PC-3 (cell line): Measurements from ENCODE around the gene RASD2. TPM values are rescaled to one million over a fixed set of nuclear protein-coding genes. Genes with fewer than 3 reads are reported as not detected.

Experiments used
- ATAC-seq: fragments of 200-7000 bp; cut with Tn5 transposase; 2 replicates; pipeline ENCODE4 v1.9.1; 2020; ENCODE audit warnings: mild to moderate bottlenecking, moderate library complexity
- BruUV-seq: library from RNA; stranded (reverse); fragments of 400-500 nt; replicated peaks from 2 replicates; lab custom pipeline; 2021; lab: Mats Ljungman, UMichigan
- CTCF ChIA-PET: fragments of 300-600 bp; sonication (Branson Sonifier 250); formaldehyde crosslinking; loops from one replicate; lab custom pipeline; 2022; ENCODE audit warnings: antibody characterized with exemption; lab: Charles Lee
- POLR2A ChIA-PET: fragments of 300-600 bp; sonication (Branson Sonifier 250); formaldehyde crosslinking; loops from one replicate; lab custom pipeline; 2022; ENCODE audit warnings: antibody characterized with exemption; ENCODE audit not compliant: unreplicated experiment; lab: Charles Lee
- DNase-seq: peaks from one replicate; pipeline ENCODE4 v3.0.0-alpha.2; 2015
- H2AFZ ChIP-seq: fragments of 300-600 bp; sonication (generic); 2 replicates; pipeline ENCODE4 v1.6.0; 2016; ENCODE audit warnings: antibody characterized with exemption, low read length
- H3F3A ChIP-seq: fragments of 300-600 bp; sonication (generic); one replicate; pipeline ENCODE4 v1.6.0; 2017; ENCODE audit warnings: antibody characterized with exemption, low read length, control low read depth, mild to moderate bottlenecking; ENCODE audit not compliant: unreplicated experiment
- H3K27ac ChIP-seq: fragments of 300-600 bp; sonication (generic); 2 replicates; pipeline ENCODE4 v1.5.1; 2016; ENCODE audit warnings: mild to moderate bottlenecking, low read length
- H3K27me3 ChIP-seq: fragments of 300-600 bp; sonication (generic); 2 replicates; pipeline ENCODE4 v1.6.1; 2016; ENCODE audit warnings: low read length, mixed read lengths
- H3K36me3 ChIP-seq: fragments of 300-600 bp; sonication (generic); 2 replicates; pipeline ENCODE4 v1.6.1; 2016; ENCODE audit warnings: low read depth, mixed run types, low read length, mixed read lengths
- H3K4me1 ChIP-seq: fragments of 300-600 bp; sonication (generic); 2 replicates; pipeline ENCODE4 v1.5.1; 2016; ENCODE audit warnings: low read length; ENCODE audit not compliant: insufficient read depth
- H3K4me2 ChIP-seq: fragments of 300-600 bp; sonication (generic); 2 replicates; pipeline ENCODE4 v1.6.0; 2016; ENCODE audit warnings: low read length
- H3K4me3 ChIP-seq: fragments of 300-600 bp; sonication (generic); 2 replicates; pipeline ENCODE4 v1.5.1; 2016; ENCODE audit warnings: mild to moderate bottlenecking, low read length, mixed read lengths
- H3K79me2 ChIP-seq: fragments of 300-600 bp; sonication (generic); 2 replicates; pipeline ENCODE4 v1.6.1; 2017; ENCODE audit warnings: low read length, mixed read lengths
- H3K9ac ChIP-seq: fragments of 300-600 bp; sonication (generic); 2 replicates; pipeline ENCODE4 v1.6.0; 2016; ENCODE audit warnings: mild to moderate bottlenecking, low read length
- H3K9me2 ChIP-seq: fragments of 300-600 bp; sonication (generic); replicated peaks from 2 replicates; pipeline ENCODE4 v1.6.1; 2016; ENCODE audit warnings: mixed run types, low read length, mixed read lengths
- H3K9me3 ChIP-seq: fragments of 300-600 bp; sonication (generic); 2 replicates; pipeline ENCODE4 v1.6.1; 2016; ENCODE audit warnings: low read length, mixed read lengths
- H4K20me1 ChIP-seq: fragments of 300-600 bp; sonication (generic); 2 replicates; pipeline ENCODE4 v1.6.1; 2016; ENCODE audit warnings: low read length, mixed read lengths
- CTCF ChIP-seq: fragments of 300-600 bp; sonication (generic); conservative IDR thresholded peaks from 2 replicates; pipeline ENCODE4 v1.5.1; 2017; ENCODE audit warnings: antibody characterized with exemption, low read depth, mild to moderate bottlenecking, low read length
- EZH2 ChIP-seq: fragments of 300-600 bp; sonication (generic); IDR thresholded peaks from one replicate; pipeline ENCODE4 v1.6.1; 2017; ENCODE audit warnings: antibody characterized with exemption, mild to moderate bottlenecking, low read length; ENCODE audit not compliant: unreplicated experiment
- EZH2phosphoT487 ChIP-seq: fragments of 300-600 bp; sonication (generic); IDR thresholded peaks from 2 replicates; pipeline ENCODE4 v1.6.1; 2018; ENCODE audit warnings: mild to moderate bottlenecking, antibody characterized with exemption, low read length, borderline replicate concordance
- intact Hi-C: fragments of 100-400 bp; cut with micrococcal nuclease; formaldehyde crosslinking; loops from 2 replicates; pipeline ENCODE4 v1.9.0; 2023
- total RNA-seq: library from RNA; depleted of rRNA; stranded (reverse); fragments of >200 nt; gene quantifications from 2 replicates; pipeline ENCODE4 v1.2.3, GENCODE V29; 2014

Gene RASD2
- total RNA-seq, 1 experiment from 2014 or later: 0.07 TPM

GRCh38 chr22:35518811-35519210, 21.8 kb upstream of the RASD2 start:
- no peaks in the 10 kb centered on the region for H3K9me2 ChIP-seq
- BruUV-seq: no TSS peak
- H3F3A ChIP-seq: no peaks in the 10 kb centered on the region
- no peak overlapping the region for H3K27ac ChIP-seq
- peaks cover 9% of the 10 kb centered on the region for H3K4me1 ChIP-seq
- no peak overlapping the region for H3K4me2 ChIP-seq
- no peak overlapping the region for H3K4me3 ChIP-seq
- ChIA-PET CTCF (no interaction called here), POLR2A (no interaction called here)
- H3K36me3 ChIP-seq: no peaks in the 10 kb centered on the region
- H4K20me1 ChIP-seq: no peaks in the 10 kb centered on the region
- H3K9ac ChIP-seq: no peak overlapping the region
- no peak for ATAC-seq
- no peaks in the 10 kb centered on the region for H3K79me2 ChIP-seq
- no peaks in the 10 kb centered on the region for H3K27me3 ChIP-seq
- no peak overlapping the region for H2AFZ ChIP-seq
- TF ChIP-seq EZH2 (no peak), CTCF (no peak), EZH2phosphoT487 (no peak)
- DNase-seq: no peak
- intact Hi-C loops: no loop called here
- no peaks in the 10 kb centered on the region for H3K9me3 ChIP-seq

DNA sequence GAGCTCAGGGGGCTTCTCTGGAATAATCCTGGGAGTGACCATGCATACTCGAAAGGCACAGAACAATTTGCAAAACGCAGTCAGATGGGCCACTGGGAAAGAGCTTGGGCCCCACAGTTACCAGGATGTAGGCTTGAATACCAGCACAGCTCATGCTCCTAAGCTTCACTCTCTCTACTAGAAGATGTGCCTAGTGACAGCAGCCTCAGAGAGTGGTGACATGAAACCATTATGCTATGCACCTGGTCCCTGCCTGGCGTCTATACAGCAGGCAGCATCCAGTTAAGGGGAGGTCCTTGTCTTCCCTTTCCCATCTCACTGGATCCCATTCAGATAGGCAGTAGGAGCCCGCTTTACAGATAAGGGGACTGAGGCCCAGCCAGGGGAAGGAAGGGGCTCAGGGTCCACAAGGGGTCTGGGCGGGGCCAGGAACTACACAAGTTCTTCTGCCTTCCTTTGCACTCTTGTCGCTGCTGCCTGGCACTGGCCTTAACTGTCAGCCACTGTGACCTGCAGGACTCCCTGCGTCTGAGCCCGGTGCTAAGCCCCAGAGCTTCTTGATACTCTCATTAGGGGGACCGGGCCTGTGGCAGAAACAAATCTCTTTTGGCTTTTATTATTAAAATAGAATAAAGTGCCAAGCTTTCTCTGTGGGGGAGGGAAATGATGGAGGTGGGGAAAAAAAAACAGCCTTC, 21.2 kb upstream of the RASD2 start:
- H3K79me2 ChIP-seq: no peaks in the 10 kb centered on the region
- ATAC-seq: no peak
- no peaks in the 10 kb centered on the region for H4K20me1 ChIP-seq
- H3K9ac ChIP-seq: no peak overlapping the region
- H3K27ac ChIP-seq: no peak overlapping the region
- no peak for DNase-seq
- intact Hi-C loops: no loop called here
- H3K36me3 ChIP-seq: no peaks in the 10 kb centered on the region
- no peaks in the 10 kb centered on the region for H3F3A ChIP-seq
- H3K9me3 ChIP-seq: no peaks in the 10 kb centered on the region
- BruUV-seq: no TSS peak
- no peak overlapping the region for H3K4me2 ChIP-seq
- H3K27me3 ChIP-seq: no peaks in the 10 kb centered on the region
- no peak overlapping the region for H2AFZ ChIP-seq
- ChIA-PET POLR2A (no interaction called here), CTCF (interaction anchor here (0.6 kb wide), 1 partner anchor 8 kb away, joined by 3 read pairs; no protein-coding TSS in a partner anchor)
- TF ChIP-seq CTCF: no peak
- H3K4me1 ChIP-seq: peaks cover 9% of the 10 kb centered on the region
- H3K4me3 ChIP-seq: no peak overlapping the region
- H3K9me2 ChIP-seq: no peaks in the 10 kb centered on the region

- Histone ChIP-seq H3K27ac (no peak overlapping the region), H3K9ac (no peak overlapping the region), H3K9me2 (no peaks in the 10 kb centered on the region), H3K79me2 (no peaks in the 10 kb centered on the region), H3K27me3 (no peaks in the 10 kb centered on the region), H3K4me1 (peaks cover 9% of the 10 kb centered on the region), H3K9me3 (no peaks in the 10 kb centered on the region), H2AFZ (no peak overlapping the region), H3K4me3 (no peak overlapping the region), H3F3A (no peaks in the 10 kb centered on the region), H4K20me1 (no peaks in the 10 kb centered on the region), H3K36me3 (no peaks in the 10 kb centered on the region), H3K4me2 (no peak overlapping the region)
- CTCF ChIA-PET: no interaction called here
- TF ChIP-seq CTCF (no peak), EZH2phosphoT487 (no peak), EZH2 (no peak)
- DNase-seq: peak; percentile 9
- ATAC-seq: no peak
- no TSS peak for BruUV-seq
- intact Hi-C loops: no loop called here
- POLR2A ChIA-PET: no interaction called here
These were observed 19.0 kb upstream of the RASD2 start for GRCh38 chr22:35521358-35522224.
